ENCODE measurements around the gene DNAJC13.

GRCh38 chr3:132386259-132386658 is 31.0 kb upstream of the DNAJC13 start:
- TF ChIP-seq CTCF (IDR thresholded peaks at IDR 0.05) (no peak), POLR2A (IDR thresholded peaks at IDR 0.05) (no peak)
